Adipocyte (in vitro differentiated cells): Measurements from ENCODE around the gene BACH2.
"Not testable (repeated sequence)": the region's sequence is repeated elsewhere in the genome, so short reads cannot be mapped to it uniquely, and the experiment has no call there.

Experiments used
- DNase-seq: peaks from one replicate; pipeline ENCODE4 v3.0.0-alpha.2; 2015; ENCODE audit warnings: low read depth
- H3K27me3 ChIP-seq: replicated peaks from 2 replicates; pipeline ENCODE4 v1.7.0; 2013; ENCODE audit warnings: mild to moderate bottlenecking, low read length, moderate library complexity; ENCODE audit not compliant: control insufficient read depth, insufficient read depth
- H3K36me3 ChIP-seq: 2 replicates; pipeline ENCODE4 v1.7.0; 2013; ENCODE audit warnings: low read length, mild to moderate bottlenecking, moderate library complexity; ENCODE audit not compliant: control insufficient read depth, insufficient read depth, severe bottlenecking
- H3K4me1 ChIP-seq: 2 replicates; pipeline ENCODE4 v1.7.0; 2013; ENCODE audit warnings: mild to moderate bottlenecking, low read length, moderate library complexity; ENCODE audit not compliant: control insufficient read depth, insufficient read depth
- H3K4me3 ChIP-seq: 2 replicates; pipeline ENCODE4 v1.7.0; 2013; ENCODE audit warnings: mild to moderate bottlenecking, low read length, moderate library complexity
- H3K9ac ChIP-seq: 2 replicates; pipeline ENCODE4 v1.7.0; 2013; ENCODE audit warnings: mild to moderate bottlenecking, low read length, moderate library complexity
- H3K9me3 ChIP-seq: 2 replicates; pipeline ENCODE4 v1.7.0; 2013; ENCODE audit warnings: mild to moderate bottlenecking, low read length, moderate library complexity; ENCODE audit not compliant: control insufficient read depth

Gene BACH2

GRCh38 chr6:90040931-90041330, 255.7 kb downstream of the BACH2 start:
- no peak overlapping the region for H3K4me3 ChIP-seq
- peaks cover 27% of the 10 kb centered on the region for H3K4me1 ChIP-seq
- no peak overlapping the region for H3K9ac ChIP-seq
- no peaks in the 10 kb centered on the region for H3K27me3 ChIP-seq
- H3K9me3 ChIP-seq = no peaks in the 10 kb centered on the region
- no peak for DNase-seq
- H3K36me3 ChIP-seq = no peaks in the 10 kb centered on the region

GRCh38 chr6:90039911-90040310, 256.7 kb downstream of the BACH2 start:
- no peak for DNase-seq
- peak overlapping the region; percentile 28 for H3K9ac ChIP-seq
- H3K4me1 ChIP-seq = peaks cover 28% of the 10 kb centered on the region
- H3K27me3 ChIP-seq = no peaks in the 10 kb centered on the region
- no peaks in the 10 kb centered on the region for H3K9me3 ChIP-seq
- H3K36me3 ChIP-seq = no peaks in the 10 kb centered on the region
- H3K4me3 ChIP-seq = no peak overlapping the region

GRCh38 chr6:90038961-90039653, 257.5 kb downstream of the BACH2 start:
- H3K36me3 ChIP-seq = no peaks in the 10 kb centered on the region
- H3K9ac ChIP-seq = no peak overlapping the region
- peaks cover 23% of the 10 kb centered on the region for H3K4me1 ChIP-seq
- no peaks in the 10 kb centered on the region for H3K9me3 ChIP-seq
- DNase-seq = no peak
- no peak overlapping the region for H3K4me3 ChIP-seq
- no peaks in the 10 kb centered on the region for H3K27me3 ChIP-seq

- DNase-seq = no peak
Observed at GRCh38 chr6:90036963-90037362, 259.7 kb downstream of the BACH2 start.

GRCh38 chr6:90035047-90035723, 261.5 kb downstream of the BACH2 start:
- no peaks in the 10 kb centered on the region for H3K36me3 ChIP-seq
- no peak overlapping the region for H3K4me3 ChIP-seq
- H3K4me1 ChIP-seq = peaks cover 14% of the 10 kb centered on the region
- H3K27me3 ChIP-seq = no peaks in the 10 kb centered on the region
- no peaks in the 10 kb centered on the region for H3K9me3 ChIP-seq
- no peak for DNase-seq
- no peak overlapping the region for H3K9ac ChIP-seq

More at GRCh38 chr6:90036963-90037362, 259.7 kb downstream of the BACH2 start:
- no peak overlapping the region for H3K4me3 ChIP-seq
- H3K4me1 ChIP-seq = peaks cover 22% of the 10 kb centered on the region
- no peaks in the 10 kb centered on the region for H3K9me3 ChIP-seq
- no peak overlapping the region for H3K9ac ChIP-seq
- H3K27me3 ChIP-seq = no peaks in the 10 kb centered on the region
- H3K36me3 ChIP-seq = no peaks in the 10 kb centered on the region

GRCh38 chr6:90033746-90034271, 262.8 kb downstream of the BACH2 start:
- Histone ChIP-seq H3K27me3 (no peaks in the 10 kb centered on the region), H3K9ac (no peak overlapping the region), H3K36me3 (no peaks in the 10 kb centered on the region), H3K9me3 (no peaks in the 10 kb centered on the region), H3K4me1 (peaks cover 3% of the 10 kb centered on the region), H3K4me3 (no peak overlapping the region)
- no peak for DNase-seq

- H3K9me3 ChIP-seq, H3K27me3 ChIP-seq, DNase-seq, H3K36me3 ChIP-seq, H3K4me1 ChIP-seq, H3K4me3 ChIP-seq, H3K9ac ChIP-seq: not testable (repeated sequence)
Observed at GRCh38 chr6:90032489-90033212, 264.0 kb downstream of the BACH2 start.

- no peak for DNase-seq
- Histone ChIP-seq H3K4me1 (peaks cover 22% of the 10 kb centered on the region), H3K9ac (no peak overlapping the region), H3K4me3 (no peak overlapping the region), H3K9me3 (no peaks in the 10 kb centered on the region), H3K36me3 (no peaks in the 10 kb centered on the region), H3K27me3 (no peaks in the 10 kb centered on the region)
Observed at GRCh38 chr6:90028995-90029635, 267.5 kb downstream of the BACH2 start.

GRCh38 chr6:90028066-90028778, 268.4 kb downstream of the BACH2 start:
- Histone ChIP-seq H3K36me3 (no peaks in the 10 kb centered on the region), H3K4me3 (no peak overlapping the region), H3K4me1 (peaks cover 22% of the 10 kb centered on the region), H3K27me3 (no peaks in the 10 kb centered on the region), H3K9ac (no peak overlapping the region), H3K9me3 (no peaks in the 10 kb centered on the region)
- DNase-seq = no peak

GRCh38 chr6:90026216-90026615, 270.4 kb downstream of the BACH2 start:
- H3K36me3 ChIP-seq = no peaks in the 10 kb centered on the region
- H3K9me3 ChIP-seq = no peaks in the 10 kb centered on the region
- peak overlapping the region; percentile 20 for H3K9ac ChIP-seq
- no peaks in the 10 kb centered on the region for H3K27me3 ChIP-seq
- H3K4me1 ChIP-seq = peaks cover 22% of the 10 kb centered on the region
- H3K4me3 ChIP-seq = peak overlapping the region; percentile 42
- no peak for DNase-seq
